Measurements from ENCODE around the gene SNRNP70. TPM values are rescaled to one million over a fixed set of nuclear protein-coding genes. Genes with fewer than 3 reads are reported as not detected.
A peak's percentile ranks its signal among the peaks of the same experiment; 100 is the strongest.

The SNRNP70 gene
- total and polyA plus RNA-seq, 2 of the 13 experiments (the other 11 are each of a cell fraction or from before 2014, with no cell fraction given): 150 to 210 TPM

DNA sequence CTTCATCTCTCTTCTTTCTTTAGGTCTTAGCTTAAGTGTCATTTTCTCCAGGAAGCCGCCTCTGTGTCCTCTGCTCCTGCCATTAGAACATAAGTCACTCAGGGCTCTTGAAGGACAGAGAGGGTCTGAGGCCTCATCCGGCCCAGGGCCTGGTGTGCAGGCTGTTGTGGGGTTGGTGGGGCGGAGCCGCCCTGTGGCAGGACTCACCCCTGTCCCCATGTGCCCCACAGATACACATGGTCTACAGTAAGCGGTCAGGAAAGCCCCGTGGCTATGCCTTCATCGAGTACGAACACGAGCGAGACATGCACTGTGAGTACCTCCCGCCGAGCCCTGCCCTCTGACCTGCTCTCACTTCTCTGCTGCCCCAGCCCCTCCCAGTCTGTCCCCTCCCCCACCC, 15.9 kb downstream of the SNRNP70 start:
- H3K27ac ChIP-seq (ENCODE audit: extremely low read length, insufficient read depth, low read length): no peak overlapping the region
- no peak for FAIRE-seq
- ATAC-seq: no peak
- peaks cover 30% of the 10 kb centered on the region for H4K20me1 ChIP-seq (ENCODE audit: insufficient read depth, low read length)
- ChIA-PET POLR2A (no interaction called here), CTCF (ENCODE audit: low intra/inter-chr PET ratio, low total read pairs) (no interaction called here)
- in situ Hi-C loops (cut with HindIII; ENCODE audit: extremely low pct_ligation_motif_present, low pct_unique_long_range_greater_than_20kb) (no loop called here), intact Hi-C loops (cut with micrococcal nuclease; ENCODE audit: unreplicated experiment) (no loop called here)
- peaks cover 39 to 85% of the 10 kb centered on the region in 2 experiments for H3K36me3 ChIP-seq (replicated peaks in 1 of 2; ENCODE audit: control insufficient read depth in 1 of 2, insufficient read depth in 2 of 2, low read length in 2 of 2)
- no TSS peak for BruUV-seq (replicated peaks)
- H3K4me1 ChIP-seq (ENCODE audit: insufficient read depth, low read length): no peaks in the 10 kb centered on the region
- H3K9ac ChIP-seq (ENCODE audit: insufficient read depth, low read depth, low read length): no peak overlapping the region
- H3K4me3 ChIP-seq (replicated peaks in 1 of 3; ENCODE audit: insufficient read depth in 1 of 3, low read depth in 2 of 3, low read length in 3 of 3): no peak overlapping the region
- H3K9me3 ChIP-seq (ENCODE audit: low read length): no peaks in the 10 kb centered on the region
- H2AFZ ChIP-seq (ENCODE audit: low read length): no peak overlapping the region
- DNase-seq (ENCODE audit: low spot score): no peak
- TF ChIP-seq, protein P1, sequence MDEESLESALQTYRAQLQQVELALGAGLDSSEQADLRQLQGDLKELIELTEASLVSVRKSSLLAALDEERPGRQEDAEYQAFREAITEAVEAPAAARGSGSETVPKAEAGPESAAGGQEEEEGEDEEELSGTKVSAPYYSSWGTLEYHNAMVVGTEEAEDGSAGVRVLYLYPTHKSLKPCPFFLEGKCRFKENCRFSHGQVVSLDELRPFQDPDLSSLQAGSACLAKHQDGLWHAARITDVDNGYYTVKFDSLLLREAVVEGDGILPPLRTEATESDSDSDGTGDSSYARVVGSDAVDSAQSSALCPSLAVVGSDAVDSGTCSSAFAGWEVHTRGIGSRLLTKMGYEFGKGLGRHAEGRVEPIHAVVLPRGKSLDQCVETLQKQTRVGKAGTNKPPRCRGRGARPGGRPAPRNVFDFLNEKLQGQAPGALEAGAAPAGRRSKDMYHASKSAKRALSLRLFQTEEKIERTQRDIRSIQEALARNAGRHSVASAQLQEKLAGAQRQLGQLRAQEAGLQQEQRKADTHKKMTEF (CRISPR knock-in tag; IDR thresholded peaks at IDR 0.05): no peak
- TF ChIP-seq AGO2 (optimal IDR thresholded peaks at IDR 0.05; ENCODE audit: low read depth, low read length): peak; percentile 30
- 0 out of 2 replicates have a peak, but pooled peaks have one; percentile 20 for TF ChIP-seq RBFOX2 (IDR thresholded peaks at IDR 0.05; ENCODE audit: low read depth, low read length)
- no peak overlapping the region for H3K4me2 ChIP-seq (ENCODE audit: low read depth, low read length)
- H3K27me3 ChIP-seq (ENCODE audit: control insufficient read depth in 1 of 2, insufficient read depth in 2 of 2, low read length in 2 of 2): no peaks in the 10 kb centered on the region
- 94% methylated on average over 12 of the region's 12 CpGs for WGBS (ENCODE audit: low lambda C conversion rate)
- H3K79me2 ChIP-seq (ENCODE audit: insufficient read depth, low read length): peaks cover 11% of the 10 kb centered on the region

DNA sequence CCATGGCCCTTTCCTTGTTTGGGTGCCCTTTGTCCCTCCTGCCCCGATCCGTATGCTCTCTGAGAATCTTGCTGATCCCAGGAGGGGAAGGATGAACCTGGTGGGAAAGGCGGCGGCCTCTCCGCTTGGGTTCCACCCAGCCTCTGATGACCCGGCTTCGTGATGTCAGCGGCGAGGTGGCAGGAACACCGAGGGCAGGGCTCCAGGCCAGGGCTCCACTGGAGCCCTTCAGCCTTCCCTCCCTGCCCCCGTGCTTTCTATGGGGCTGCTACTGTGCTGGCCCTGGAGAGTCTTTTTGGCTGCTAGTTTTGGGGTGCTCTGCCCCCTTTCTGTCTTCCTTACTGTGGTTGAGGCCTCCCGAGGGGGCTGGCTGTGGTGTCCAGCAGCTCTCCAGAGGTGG, 17.1 kb downstream of the SNRNP70 start:
- H4K20me1 ChIP-seq (ENCODE audit: insufficient read depth, low read length): peaks cover 36% of the 10 kb centered on the region
- no peak overlapping the region for H3K27ac ChIP-seq (ENCODE audit: extremely low read length, insufficient read depth, low read length)
- peaks cover 11% of the 10 kb centered on the region for H3K79me2 ChIP-seq (ENCODE audit: insufficient read depth, low read length)
- peaks cover 43 to 89% of the 10 kb centered on the region in 2 experiments for H3K36me3 ChIP-seq (replicated peaks in 1 of 2; ENCODE audit: control insufficient read depth in 1 of 2, insufficient read depth in 2 of 2, low read length in 2 of 2)
- BruUV-seq (replicated peaks): no TSS peak
- FAIRE-seq (no peak), ATAC-seq (no peak), DNase-seq (ENCODE audit: low spot score) (no peak)
- 99% methylated on average over 10 of the region's 12 CpGs for WGBS (ENCODE audit: low lambda C conversion rate)
- H3K4me2 ChIP-seq (ENCODE audit: low read depth, low read length): no peak overlapping the region
- no peak overlapping the region for H2AFZ ChIP-seq (ENCODE audit: low read length)
- in situ Hi-C loops (cut with HindIII; ENCODE audit: extremely low pct_ligation_motif_present, low pct_unique_long_range_greater_than_20kb) (no loop called here), intact Hi-C loops (cut with micrococcal nuclease; ENCODE audit: unreplicated experiment) (no loop called here)
- no peaks in the 10 kb centered on the region for H3K27me3 ChIP-seq (ENCODE audit: control insufficient read depth in 1 of 2, insufficient read depth in 2 of 2, low read length in 2 of 2)
- H3K9me3 ChIP-seq (ENCODE audit: low read length): no peaks in the 10 kb centered on the region
- POLR2A ChIA-PET: no interaction called here
- no peak overlapping the region for H3K4me3 ChIP-seq (replicated peaks in 1 of 3; ENCODE audit: insufficient read depth in 1 of 3, low read depth in 2 of 3, low read length in 3 of 3)
- no peak overlapping the region for H3K9ac ChIP-seq (ENCODE audit: insufficient read depth, low read depth, low read length)
- CTCF ChIA-PET (ENCODE audit: low intra/inter-chr PET ratio, low total read pairs): no interaction called here
- peak; percentile 66 for TF ChIP-seq AGO2 (optimal IDR thresholded peaks at IDR 0.05; ENCODE audit: low read depth, low read length)
- TF ChIP-seq WIZ (CRISPR knock-in tag; IDR thresholded peaks at IDR 0.05): no peak
- peak; percentile 75 for TF ChIP-seq RBM22 (optimal IDR thresholded peaks at IDR 0.05; ENCODE audit: low read length)
- no peaks in the 10 kb centered on the region for H3K4me1 ChIP-seq (ENCODE audit: insufficient read depth, low read length)
